GM23338 (cell line): ENCODE results near the gene LIPH. TPM values are rescaled to one million over a fixed set of nuclear protein-coding genes. Genes with fewer than 3 reads are reported as not detected.
A peak's percentile ranks its signal among the peaks of the same experiment; 100 is the strongest.

Experiments
- ATAC-seq: fragments of 200-7000 bp; cut with Tn5 transposase; 3 replicates; pipeline ENCODE4 v1.9.1; 2020
- DNase-seq: peaks from one replicate; pipeline ENCODE4 v3.0.0-alpha.2; 2015; ENCODE audit warnings: low spot score
- H2AFZ ChIP-seq: fragments of 200-600 bp; sonication (generic); 2 replicates; pipeline ENCODE4 v1.8.0; 2016; ENCODE audit warnings: antibody characterized with exemption, mild to moderate bottlenecking, moderate library complexity
- H3F3A ChIP-seq: fragments of 200-600 bp; sonication (generic); replicated peaks from 2 replicates; pipeline ENCODE4 v1.8.0; 2017; ENCODE audit warnings: antibody characterized with exemption, mixed run types, low read depth
- H3K27ac ChIP-seq: fragments of 200-600 bp; sonication (generic); 2 replicates; pipeline ENCODE4 v1.6.1; 2016; ENCODE audit warnings: low read depth
- H3K27me3 ChIP-seq: fragments of 200-600 bp; sonication (generic); 2 replicates; pipeline ENCODE4 v1.8.0; 2016; ENCODE audit warnings: mild to moderate bottlenecking, mixed run types, moderate library complexity; ENCODE audit not compliant: insufficient read depth
- H3K36me3 ChIP-seq: fragments of 200-600 bp; sonication (generic); 2 replicates; pipeline ENCODE4 v1.8.0; 2016; ENCODE audit warnings: mild to moderate bottlenecking; ENCODE audit not compliant: insufficient read depth
- H3K4me1 ChIP-seq: fragments of 200-600 bp; sonication (generic); 2 replicates; pipeline ENCODE4 v1.8.0; 2016; ENCODE audit warnings: mild to moderate bottlenecking, moderate library complexity; ENCODE audit not compliant: insufficient read depth
- H3K4me2 ChIP-seq: fragments of 200-600 bp; sonication (generic); 2 replicates; pipeline ENCODE4 v1.7.1; 2017; ENCODE audit warnings: mixed run types
- H3K4me3 ChIP-seq: fragments of 200-600 bp; sonication (generic); 2 replicates; pipeline ENCODE4 v1.6.1; 2016; ENCODE audit warnings: mixed run types
- H3K79me2 ChIP-seq: fragments of 200-600 bp; sonication (generic); replicated peaks from 2 replicates; pipeline ENCODE4 v1.8.0; 2017; ENCODE audit warnings: mild to moderate bottlenecking; ENCODE audit not compliant: insufficient read depth
- H3K9me2 ChIP-seq: fragments of 200-600 bp; sonication (generic); 2 replicates; pipeline ENCODE4 v1.8.0; 2017; ENCODE audit not compliant: insufficient read depth
- H4K20me1 ChIP-seq: fragments of 200-600 bp; sonication (generic); replicated peaks from 2 replicates; pipeline ENCODE4 v1.8.0; 2017; ENCODE audit warnings: mild to moderate bottlenecking; ENCODE audit not compliant: insufficient read depth
- H3K27ac Mint-ChIP-seq: 2 replicates; pipeline ENCODE4 v1.8.0; 2020; ENCODE audit warnings: inconsistent platforms, mild to moderate bottlenecking, moderate library complexity, mixed read lengths
- H3K27me3 Mint-ChIP-seq: 3 replicates; pipeline ENCODE4 v1.8.0; 2022; ENCODE audit warnings: low read depth, mild to moderate bottlenecking, moderate library complexity, mixed read lengths, inconsistent platforms; ENCODE audit not compliant: insufficient read depth, poor library complexity
- H3K36me3 Mint-ChIP-seq: 3 replicates; pipeline ENCODE4 v1.8.0; 2021; ENCODE audit warnings: low read depth, mild to moderate bottlenecking, inconsistent platforms, moderate library complexity, mixed read lengths
- H3K4me1 Mint-ChIP-seq: 3 replicates; pipeline ENCODE4 v1.8.0; 2020; ENCODE audit warnings: mild to moderate bottlenecking, inconsistent platforms, mixed read lengths
- H3K4me3 Mint-ChIP-seq: 3 replicates; pipeline ENCODE4 v1.8.0; 2021; ENCODE audit warnings: moderate library complexity, mild to moderate bottlenecking, inconsistent platforms, mixed read lengths
- H3K9me3 Mint-ChIP-seq: 3 replicates; pipeline ENCODE4 v1.8.0; 2020; ENCODE audit warnings: moderate library complexity, mild to moderate bottlenecking, inconsistent platforms, mixed read lengths
- CREB1 ChIP-seq: fragments of 250-450 bp; sonication (Bioruptor Pico); IDR thresholded peaks from 2 replicates; pipeline ENCODE4 v1.5.0; 2020; ENCODE audit warnings: low read depth, mild to moderate bottlenecking, moderate library complexity
- CTCF ChIP-seq, 2 experiments: fragments of 200-600 bp in 1 of 2; sonication (generic) in 1 of 2; conservative IDR thresholded peaks; 2 replicates each; pipeline versions ENCODE4 v1.5.1 to v1.6.1; 2016 to 2017; ENCODE audit warnings: antibody characterized with exemption in 2 of 2, low read depth in 2 of 2, mild to moderate bottlenecking in 2 of 2, moderate library complexity in 1 of 2
- ETS1 ChIP-seq: IDR thresholded peaks from 2 replicates; pipeline ENCODE4 v1.6.1; 2016; ENCODE audit warnings: antibody characterized with exemption
- EZH2 ChIP-seq: fragments of 200-600 bp; sonication (generic); IDR thresholded peaks from one replicate; pipeline ENCODE4 v1.8.0; 2017; ENCODE audit warnings: antibody characterized with exemption, mild to moderate bottlenecking, low read depth; ENCODE audit not compliant: unreplicated experiment
- EZH2phosphoT487 ChIP-seq: fragments of 200-600 bp; sonication (generic); IDR thresholded peaks from one replicate; pipeline ENCODE4 v1.8.1; 2018; ENCODE audit warnings: antibody characterized with exemption; ENCODE audit not compliant: unreplicated experiment
- JUNB ChIP-seq: IDR thresholded peaks from one replicate; pipeline ENCODE4 v1.6.1; 2016; ENCODE audit warnings: antibody characterized with exemption; ENCODE audit not compliant: unreplicated experiment
- NANOG ChIP-seq: IDR thresholded peaks from 2 replicates; pipeline ENCODE4 v1.6.1; 2016; ENCODE audit warnings: antibody characterized with exemption, borderline replicate concordance
- POLR2AphosphoS5 ChIP-seq: IDR thresholded peaks from 2 replicates; pipeline ENCODE4 v1.6.1; 2016; ENCODE audit warnings: antibody characterized with exemption, low read depth
- STAT1 ChIP-seq: IDR thresholded peaks from one replicate; pipeline ENCODE4 v1.6.1; 2016; ENCODE audit warnings: antibody characterized with exemption; ENCODE audit not compliant: unreplicated experiment
- ZNF114 ChIP-seq: fragments of 250-450 bp; sonication (Bioruptor Pico); IDR thresholded peaks from 2 replicates; pipeline ENCODE4 v1.5.0; 2020; ENCODE audit warnings: mild to moderate bottlenecking, moderate library complexity
- ZNF331 ChIP-seq: fragments of 250-450 bp; sonication (Bioruptor Pico); IDR thresholded peaks from 2 replicates; pipeline ENCODE4 v1.5.0; 2020; ENCODE audit warnings: low read depth, mild to moderate bottlenecking, moderate library complexity
- ZNF462 ChIP-seq: fragments of 250-450 bp; sonication (Bioruptor Pico); IDR thresholded peaks from 2 replicates; pipeline ENCODE4 v1.5.0; 2020; ENCODE audit warnings: mild to moderate bottlenecking, moderate library complexity
- long read RNA-seq: library from polyadenylated mRNA; unstranded; transcript quantifications from one replicate; pipeline ENCODE4 v2.0.0, GENCODE V29; 2020; ENCODE audit not compliant: unreplicated experiment
- polyA plus RNA-seq: library from polyadenylated mRNA; unstranded; fragments of >200 nt; fragmentation: Nextera tagmentation; extraction: Ambion mirVana; gene quantifications from 2 replicates; pipeline ENCODE4 v1.2.1, GENCODE V29; 2016
- total RNA-seq: library from RNA; depleted of rRNA; stranded (reverse); fragments of >200 nt; shearing (Covaris generic); gene quantifications from 2 replicates; pipeline ENCODE4 v1.2.3, GENCODE V29; 2014; rRNA removed
- TF ChIP-seq, protein P1 (sequence below): IDR thresholded peaks from one replicate; pipeline ENCODE4 v1.6.1; 2018; ENCODE audit warnings: antibody characterized with exemption; ENCODE audit not compliant: unreplicated experiment

Gene LIPH
- total RNA-seq (0.03 and 0.16 TPM in 2 replicates), polyA plus RNA-seq (0.16 and 0.31 TPM in 2 replicates)
- long read RNA-seq, partial matches to known transcripts: 1 of 1 reads
- long read RNA-seq, other reads (novel, unspliced or antisense): 0 of 1 reads

- Mint-ChIP-seq H3K27ac (peak within 1 kb of the TSS; percentile 58), H3K4me1 (peaks cover 6% of the 10 kb centered on the region), H3K4me3 (peak within 1 kb of the TSS; percentile 27; the same call in 2 of the 3 replicates), H3K9me3 (no peaks in the 10 kb centered on the region), H3K36me3 (no peaks in the 10 kb centered on the region), H3K27me3 (peaks cover 3% of the 10 kb centered on the region)
- DNase-seq: peak; percentile 40
- H3K4me1 ChIP-seq: no peaks in the 10 kb centered on the region
- no peak for TF ChIP-seq POLR2AphosphoS5
- TF ChIP-seq CREB1 (CRISPR knock-in tag): no peak
- TF ChIP-seq ZNF114 (CRISPR knock-in tag): no peak
- no peak for TF ChIP-seq EZH2phosphoT487
- no peak for TF ChIP-seq JUNB
- TF ChIP-seq NANOG: no peak
- no peak for TF ChIP-seq STAT1
- no peak for TF ChIP-seq EZH2
- TF ChIP-seq, protein P1, sequence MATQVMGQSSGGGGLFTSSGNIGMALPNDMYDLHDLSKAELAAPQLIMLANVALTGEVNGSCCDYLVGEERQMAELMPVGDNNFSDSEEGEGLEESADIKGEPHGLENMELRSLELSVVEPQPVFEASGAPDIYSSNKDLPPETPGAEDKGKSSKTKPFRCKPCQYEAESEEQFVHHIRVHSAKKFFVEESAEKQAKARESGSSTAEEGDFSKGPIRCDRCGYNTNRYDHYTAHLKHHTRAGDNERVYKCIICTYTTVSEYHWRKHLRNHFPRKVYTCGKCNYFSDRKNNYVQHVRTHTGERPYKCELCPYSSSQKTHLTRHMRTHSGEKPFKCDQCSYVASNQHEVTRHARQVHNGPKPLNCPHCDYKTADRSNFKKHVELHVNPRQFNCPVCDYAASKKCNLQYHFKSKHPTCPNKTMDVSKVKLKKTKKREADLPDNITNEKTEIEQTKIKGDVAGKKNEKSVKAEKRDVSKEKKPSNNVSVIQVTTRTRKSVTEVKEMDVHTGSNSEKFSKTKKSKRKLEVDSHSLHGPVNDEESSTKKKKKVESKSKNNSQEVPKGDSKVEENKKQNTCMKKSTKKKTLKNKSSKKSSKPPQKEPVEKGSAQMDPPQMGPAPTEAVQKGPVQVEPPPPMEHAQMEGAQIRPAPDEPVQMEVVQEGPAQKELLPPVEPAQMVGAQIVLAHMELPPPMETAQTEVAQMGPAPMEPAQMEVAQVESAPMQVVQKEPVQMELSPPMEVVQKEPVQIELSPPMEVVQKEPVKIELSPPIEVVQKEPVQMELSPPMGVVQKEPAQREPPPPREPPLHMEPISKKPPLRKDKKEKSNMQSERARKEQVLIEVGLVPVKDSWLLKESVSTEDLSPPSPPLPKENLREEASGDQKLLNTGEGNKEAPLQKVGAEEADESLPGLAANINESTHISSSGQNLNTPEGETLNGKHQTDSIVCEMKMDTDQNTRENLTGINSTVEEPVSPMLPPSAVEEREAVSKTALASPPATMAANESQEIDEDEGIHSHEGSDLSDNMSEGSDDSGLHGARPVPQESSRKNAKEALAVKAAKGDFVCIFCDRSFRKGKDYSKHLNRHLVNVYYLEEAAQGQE: no peak
- TF ChIP-seq ZNF331 (CRISPR knock-in tag): no peak
- TF ChIP-seq ETS1: no peak
- no peak for TF ChIP-seq ZNF462 (CRISPR knock-in tag)
- no peak for TF ChIP-seq CTCF (conservative IDR thresholded peaks at IDR 0.05; ENCODE audit: low read depth in 2 of 2)
- no peaks in the 10 kb centered on the region for H3F3A ChIP-seq
- no peak within 1 kb of the TSS for H3K27ac ChIP-seq
- H3K27me3 ChIP-seq: no peaks in the 10 kb centered on the region
- ATAC-seq: peak; percentile 74
- no peaks in the 10 kb centered on the region for H3K9me2 ChIP-seq
- no peak within 1 kb of the TSS for H3K4me3 ChIP-seq
- no peaks in the 10 kb centered on the region for H3K79me2 ChIP-seq
- no peaks in the 10 kb centered on the region for H4K20me1 ChIP-seq
- H2AFZ ChIP-seq: no peak within 1 kb of the TSS
- no peaks in the 10 kb centered on the region for H3K36me3 ChIP-seq
- no peak within 1 kb of the TSS for H3K4me2 ChIP-seq
Observed at GRCh38 chr3:185552358-185552877, at the start of gene LIPH. LIPH (minus strand) TSS chr3:185552588; CDS start chr3:185552471, 117 bp downstream.
